Neural cell (in vitro differentiated cells): Measurements from ENCODE around the gene NDUFS7. TPM values are rescaled to one million over a fixed set of nuclear protein-coding genes. Genes with fewer than 3 reads are reported as not detected.

Experiments
- H2AFZ ChIP-seq: fragments of 200-600, 300-800 bp; sonication (generic), shearing (Covaris generic); 2 replicates; pipeline ENCODE4 v1.6.0; 2014; ENCODE audit warnings: low read depth, mild to moderate bottlenecking, antibody characterized with exemption, low read length, moderate library complexity
- H3F3A ChIP-seq: fragments of 200-600 bp; shearing (Covaris generic); 2 replicates; pipeline ENCODE4 v1.6.1; 2016; ENCODE audit warnings: mild to moderate bottlenecking, moderate library complexity, mixed read lengths, antibody characterized with exemption, low read length; ENCODE audit not compliant: insufficient read depth, poor library complexity, severe bottlenecking
- H3K27ac ChIP-seq: fragments of 200-600, 300-800 bp; sonication (generic), shearing (Covaris generic); 2 replicates; pipeline ENCODE4 v1.5.1; 2014; ENCODE audit warnings: mild to moderate bottlenecking, low read length, moderate library complexity
- H3K27me3 ChIP-seq: fragments of 300-800, 200-600 bp; sonication (generic), shearing (Covaris generic); 2 replicates; pipeline ENCODE4 v1.6.0; 2014; ENCODE audit warnings: mild to moderate bottlenecking, low read depth, low read length, moderate library complexity; ENCODE audit not compliant: insufficient read depth
- H3K36me3 ChIP-seq: fragments of 300-800, 200-600 bp; sonication (generic), shearing (Covaris generic); 2 replicates; pipeline ENCODE4 v1.5.1; 2014; ENCODE audit warnings: mild to moderate bottlenecking, antibody characterized with exemption, low read length, moderate library complexity; ENCODE audit not compliant: insufficient read depth
- H3K4me2 ChIP-seq: fragments of 300-800, 200-600 bp; sonication (generic), shearing (Covaris generic); 2 replicates; pipeline ENCODE4 v1.6.0; 2014; ENCODE audit warnings: mild to moderate bottlenecking, low read length
- H3K4me3 ChIP-seq: fragments of 300-800, 200-600 bp; sonication (generic), shearing (Covaris generic); 2 replicates; pipeline ENCODE4 v1.5.1; 2014; ENCODE audit warnings: mild to moderate bottlenecking, low read length, moderate library complexity
- H3K79me2 ChIP-seq: fragments of 200-600 bp; shearing (Covaris generic); replicated peaks from 2 replicates; pipeline ENCODE4 v1.6.0; 2014; ENCODE audit warnings: mild to moderate bottlenecking, low read length, moderate library complexity; ENCODE audit not compliant: insufficient read depth
- H3K9ac ChIP-seq: fragments of 300-800, 200-600 bp; sonication (generic), shearing (Covaris generic); 2 replicates; pipeline ENCODE4 v1.6.1; 2016; ENCODE audit warnings: mild to moderate bottlenecking, low read length, mixed read lengths
- H3K9me2 ChIP-seq: fragments of 200-600 bp; shearing (Covaris generic); 2 replicates; pipeline ENCODE4 v1.6.1; 2016; ENCODE audit warnings: mild to moderate bottlenecking, low read length, mixed read lengths; ENCODE audit not compliant: insufficient read depth
- H3K9me3 ChIP-seq: fragments of 200-600, 300-800 bp; sonication (generic), shearing (Covaris generic); 2 replicates; pipeline ENCODE4 v1.6.1; 2016; ENCODE audit warnings: mild to moderate bottlenecking, mixed run types, low read length, moderate library complexity, mixed read lengths
- H4K20me1 ChIP-seq: fragments of 200-600 bp; shearing (Covaris generic); 2 replicates; pipeline ENCODE4 v1.6.1; 2016; ENCODE audit warnings: mild to moderate bottlenecking, mixed run types; ENCODE audit not compliant: insufficient read depth
- EP300 ChIP-seq: fragments of 450-650 bp; conservative IDR thresholded peaks from 2 replicates; pipeline ENCODE4 v1.6.1; 2014; ENCODE audit warnings: antibody characterized with exemption, mild to moderate bottlenecking, moderate library complexity; ENCODE audit not compliant: poor library complexity, severe bottlenecking
- EZH2 ChIP-seq: fragments of 200-600, 300-800 bp; shearing (Covaris generic), sonication (generic); IDR thresholded peaks from 2 replicates; pipeline ENCODE4 v1.6.1; 2014; ENCODE audit warnings: antibody characterized with exemption, low read length, borderline replicate concordance, mild to moderate bottlenecking; ENCODE audit not compliant: insufficient read depth, poor library complexity, severe bottlenecking
- MXI1 ChIP-seq: fragments of 450-650 bp; conservative IDR thresholded peaks from 2 replicates; pipeline ENCODE4 v1.6.1; 2014; ENCODE audit warnings: antibody characterized with exemption, mild to moderate bottlenecking; ENCODE audit not compliant: poor library complexity, severe bottlenecking
- POLR2AphosphoS5 ChIP-seq: IDR thresholded peaks from 2 replicates; pipeline ENCODE4 v1.6.1; 2012
- RAD21 ChIP-seq: fragments of 450-650 bp; conservative IDR thresholded peaks from 2 replicates; pipeline ENCODE4 v1.6.1; 2014; ENCODE audit warnings: antibody characterized with exemption, mild to moderate bottlenecking, moderate library complexity
- SMC3 ChIP-seq: fragments of 450-650 bp; conservative IDR thresholded peaks from 2 replicates; pipeline ENCODE4 v1.6.1; 2014; ENCODE audit warnings: antibody characterized with exemption, mild to moderate bottlenecking, moderate library complexity; ENCODE audit not compliant: poor library complexity
- TAF1 ChIP-seq: IDR thresholded peaks from 2 replicates; pipeline ENCODE4 v1.6.1; 2012; ENCODE audit warnings: low read depth
- polyA plus RNA-seq: library from polyadenylated mRNA; depleted of rRNA; stranded (reverse); fragments of >200 nt; gene quantifications from 2 replicates; pipeline ENCODE4 v1.2.3, GENCODE V29; 2014
- TF ChIP-seq, protein P1 (sequence below): fragments of 450-650 bp; IDR thresholded peaks from 2 replicates; pipeline ENCODE4 v1.5.1; 2014; ENCODE audit warnings: antibody characterized with exemption, mild to moderate bottlenecking, moderate library complexity; ENCODE audit not compliant: poor library complexity, severe bottlenecking
- TF ChIP-seq, protein P2 (sequence below): IDR thresholded peaks from 2 replicates; pipeline ENCODE4 v1.6.1; 2012; ENCODE audit warnings: borderline replicate concordance

The NDUFS7 gene
- polyA plus RNA-seq, 1 donor from 2014 or later, result 196 TPM

- Histone ChIP-seq H3K4me2 (no peak overlapping the region), H3K9ac (no peak overlapping the region), H4K20me1 (no peaks in the 10 kb centered on the region), H3K27me3 (no peaks in the 10 kb centered on the region), H3K79me2 (no peaks in the 10 kb centered on the region), H3K9me2 (no peaks in the 10 kb centered on the region), H3F3A (no peaks in the 10 kb centered on the region), H3K9me3 (no peaks in the 10 kb centered on the region), H3K27ac (no peak overlapping the region), H2AFZ (no peak overlapping the region), H3K4me3 (no peak overlapping the region), H3K36me3 (no peaks in the 10 kb centered on the region)
- TF ChIP-seq RAD21, result no peak
- TF ChIP-seq, protein P1, sequence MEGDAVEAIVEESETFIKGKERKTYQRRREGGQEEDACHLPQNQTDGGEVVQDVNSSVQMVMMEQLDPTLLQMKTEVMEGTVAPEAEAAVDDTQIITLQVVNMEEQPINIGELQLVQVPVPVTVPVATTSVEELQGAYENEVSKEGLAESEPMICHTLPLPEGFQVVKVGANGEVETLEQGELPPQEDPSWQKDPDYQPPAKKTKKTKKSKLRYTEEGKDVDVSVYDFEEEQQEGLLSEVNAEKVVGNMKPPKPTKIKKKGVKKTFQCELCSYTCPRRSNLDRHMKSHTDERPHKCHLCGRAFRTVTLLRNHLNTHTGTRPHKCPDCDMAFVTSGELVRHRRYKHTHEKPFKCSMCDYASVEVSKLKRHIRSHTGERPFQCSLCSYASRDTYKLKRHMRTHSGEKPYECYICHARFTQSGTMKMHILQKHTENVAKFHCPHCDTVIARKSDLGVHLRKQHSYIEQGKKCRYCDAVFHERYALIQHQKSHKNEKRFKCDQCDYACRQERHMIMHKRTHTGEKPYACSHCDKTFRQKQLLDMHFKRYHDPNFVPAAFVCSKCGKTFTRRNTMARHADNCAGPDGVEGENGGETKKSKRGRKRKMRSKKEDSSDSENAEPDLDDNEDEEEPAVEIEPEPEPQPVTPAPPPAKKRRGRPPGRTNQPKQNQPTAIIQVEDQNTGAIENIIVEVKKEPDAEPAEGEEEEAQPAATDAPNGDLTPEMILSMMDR, result no peak
- no peak for TF ChIP-seq EZH2
- no peak for TF ChIP-seq TAF1
- TF ChIP-seq EP300, result no peak
- no peak for TF ChIP-seq MXI1
- TF ChIP-seq, protein P2, sequence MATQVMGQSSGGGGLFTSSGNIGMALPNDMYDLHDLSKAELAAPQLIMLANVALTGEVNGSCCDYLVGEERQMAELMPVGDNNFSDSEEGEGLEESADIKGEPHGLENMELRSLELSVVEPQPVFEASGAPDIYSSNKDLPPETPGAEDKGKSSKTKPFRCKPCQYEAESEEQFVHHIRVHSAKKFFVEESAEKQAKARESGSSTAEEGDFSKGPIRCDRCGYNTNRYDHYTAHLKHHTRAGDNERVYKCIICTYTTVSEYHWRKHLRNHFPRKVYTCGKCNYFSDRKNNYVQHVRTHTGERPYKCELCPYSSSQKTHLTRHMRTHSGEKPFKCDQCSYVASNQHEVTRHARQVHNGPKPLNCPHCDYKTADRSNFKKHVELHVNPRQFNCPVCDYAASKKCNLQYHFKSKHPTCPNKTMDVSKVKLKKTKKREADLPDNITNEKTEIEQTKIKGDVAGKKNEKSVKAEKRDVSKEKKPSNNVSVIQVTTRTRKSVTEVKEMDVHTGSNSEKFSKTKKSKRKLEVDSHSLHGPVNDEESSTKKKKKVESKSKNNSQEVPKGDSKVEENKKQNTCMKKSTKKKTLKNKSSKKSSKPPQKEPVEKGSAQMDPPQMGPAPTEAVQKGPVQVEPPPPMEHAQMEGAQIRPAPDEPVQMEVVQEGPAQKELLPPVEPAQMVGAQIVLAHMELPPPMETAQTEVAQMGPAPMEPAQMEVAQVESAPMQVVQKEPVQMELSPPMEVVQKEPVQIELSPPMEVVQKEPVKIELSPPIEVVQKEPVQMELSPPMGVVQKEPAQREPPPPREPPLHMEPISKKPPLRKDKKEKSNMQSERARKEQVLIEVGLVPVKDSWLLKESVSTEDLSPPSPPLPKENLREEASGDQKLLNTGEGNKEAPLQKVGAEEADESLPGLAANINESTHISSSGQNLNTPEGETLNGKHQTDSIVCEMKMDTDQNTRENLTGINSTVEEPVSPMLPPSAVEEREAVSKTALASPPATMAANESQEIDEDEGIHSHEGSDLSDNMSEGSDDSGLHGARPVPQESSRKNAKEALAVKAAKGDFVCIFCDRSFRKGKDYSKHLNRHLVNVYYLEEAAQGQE, result no peak
- no peak for TF ChIP-seq SMC3
- TF ChIP-seq POLR2AphosphoS5, result no peak
These were observed 42.8 kb upstream of the NDUFS7 start for GRCh38 chr19:1340681-1341469.

- Histone ChIP-seq H3K4me3 (no peak overlapping the region), H3K9me3 (no peaks in the 10 kb centered on the region), H3K9me2 (no peaks in the 10 kb centered on the region), H3K27ac (no peak overlapping the region), H3K36me3 (no peaks in the 10 kb centered on the region), H3K4me2 (no peak overlapping the region), H4K20me1 (no peaks in the 10 kb centered on the region), H3K79me2 (no peaks in the 10 kb centered on the region), H3K27me3 (no peaks in the 10 kb centered on the region), H3F3A (no peaks in the 10 kb centered on the region), H3K9ac (no peak overlapping the region), H2AFZ (no peak overlapping the region)
- TF ChIP-seq, protein P2, result no peak
These were observed 40.7 kb upstream of the NDUFS7 start for GRCh38 chr19:1343041-1343440.
